Omental fat pad (tissue), 4 donors: ENCODE results near the gene TRIB2. TPM values are rescaled to one million over a fixed set of nuclear protein-coding genes. Genes with fewer than 3 reads are reported as not detected.

Experiments used
- ATAC-seq: fragments of 150-250 bp; one replicate; pipeline ENCODE4 v1.9.1; 2016; ENCODE audit warnings: mild to moderate bottlenecking, moderate library complexity; ENCODE audit not compliant: low FRiP score
- DNase-seq: peaks from one replicate; pipeline ENCODE4 v3.0.0-alpha.2; 2019; ENCODE audit warnings: low spot score
- CTCF ChIP-seq, 3 donors: fragments of 450-650 bp; IDR thresholded peaks; one replicate each; pipeline ENCODE4 v1.5.1; 2016 to 2017; ENCODE audit warnings: antibody characterized with exemption in 3 of 3, mild to moderate bottlenecking in 3 of 3, moderate library complexity in 2 of 3
- small RNA-seq: library from RNA; depleted of rRNA; stranded (forward); fragments of <200 nt; gene quantifications from one replicate; pipeline ENCODE3, GENCODE V24; 2016
- total RNA-seq, 4 donors: library from RNA; depleted of rRNA; stranded (reverse); fragments of >200 nt; gene quantifications; one replicate each; pipeline ENCODE4 v1.1.0, GENCODE V29; 2016

The TRIB2 gene
- total RNA-seq, 4 donors from 2014 or later, result 27.8 to 144 (median 63.2) TPM

GRCh38 chr2:12787891-12788801 is 71.4 kb downstream of the TRIB2 start:
- TF ChIP-seq CTCF (IDR thresholded peaks at IDR 0.05), result no peak
- DNase-seq (no peak), ATAC-seq (no peak)

- no peak for ATAC-seq
These were observed 75.2 kb downstream of the TRIB2 start for GRCh38 chr2:12791906-12792305.

More at GRCh38 chr2:12791906-12792305, 75.2 kb downstream of the TRIB2 start:
- TF ChIP-seq CTCF (IDR thresholded peaks at IDR 0.05), result no peak
- DNase-seq, result no peak

Small RNAs within 50 kb of the gene (small RNA-seq; reads per million reads assigned to genes)
- not detected for gene MIR3125
